Endothelial cell of umbilical vein (primary cell): ENCODE results near the gene FBXO24. TPM values are rescaled to one million over a fixed set of nuclear protein-coding genes. Genes with fewer than 3 reads are reported as not detected.
"Not testable (repeated sequence)": the region's sequence is repeated elsewhere in the genome, so short reads cannot be mapped to it uniquely, and the experiment has no call there.

Source experiments
- BruUV-seq: library from RNA; stranded (reverse); fragments of 400-500 nt; replicated peaks from 2 replicates; lab custom pipeline; 2021; lab: Mats Ljungman, UMichigan
- CTCF ChIA-PET: fragments of 300-600, 350-600 bp; sonication (Branson Sonifier 250); formaldehyde crosslinking; loops from one replicate; lab custom pipeline; 2021; ENCODE audit warnings: antibody characterized with exemption, inconsistent platforms; lab: Charles Lee
- POLR2A ChIA-PET: fragments of 300-600, 350-600 bp; sonication (Branson Sonifier 250); formaldehyde crosslinking; loops from one replicate; lab custom pipeline; 2021; ENCODE audit warnings: antibody characterized with exemption, inconsistent platforms; lab: Charles Lee
- DNase-seq: peaks from one replicate; pipeline ENCODE4 v3.0.0-alpha.2; 2011; ENCODE audit warnings: low read depth, low spot score
- FAIRE-seq: peaks from 2 replicates; lab custom pipeline; 2011; peaks lifted over from hg19 to GRCh38; lab: Jason Lieb, UNC
- H2AFZ ChIP-seq: 2 replicates; pipeline ENCODE4 v1.6.0; 2012; ENCODE audit warnings: low read depth, low read length, control low read depth, inconsistent platforms
- H3K27ac ChIP-seq: 2 replicates; pipeline ENCODE4 v1.5.1; 2011; ENCODE audit warnings: low read depth, mild to moderate bottlenecking, control low read depth, low read length, moderate library complexity; ENCODE audit not compliant: insufficient read depth
- H3K27me3 ChIP-seq, 2 experiments: 2 replicates each; pipeline versions ENCODE4 v1.6.0 to v1.6.1; 2011; ENCODE audit warnings: low read length in 2 of 2, mixed read lengths in 1 of 2; ENCODE audit not compliant: control insufficient read depth in 2 of 2, insufficient read depth in 2 of 2
- H3K36me3 ChIP-seq, 2 experiments: 2 replicates in 1 of 2; 3 replicates in 1 of 2; pipeline ENCODE4 v1.5.1; 2011; ENCODE audit warnings: low read length in 2 of 2, mild to moderate bottlenecking in 1 of 2, moderate library complexity in 1 of 2; ENCODE audit not compliant: control insufficient read depth in 2 of 2, insufficient read depth in 2 of 2; ENCODE audit errors: extremely low read depth in 1 of 2
- H3K4me1 ChIP-seq: 3 replicates; pipeline ENCODE4 v1.5.1; 2011; ENCODE audit warnings: mild to moderate bottlenecking, low read length; ENCODE audit not compliant: control insufficient read depth, insufficient read depth; ENCODE audit errors: extremely low read depth
- H3K4me2 ChIP-seq: 2 replicates; pipeline ENCODE4 v1.6.1; 2011; ENCODE audit warnings: low read length, control low read depth, mixed read lengths; ENCODE audit not compliant: insufficient read depth
- H3K4me3 ChIP-seq, 3 experiments: fragments of 200-600 bp in 1 of 3; sonication (generic), shearing (Covaris generic) in 1 of 3; replicated peaks in 1 of 3; 2 replicates each; pipeline ENCODE4 v1.5.1; 2011 to 2016; ENCODE audit warnings: control low read depth in 3 of 3, low read length in 3 of 3, mild to moderate bottlenecking in 2 of 3, inconsistent platforms in 1 of 3, low read depth in 1 of 3, moderate library complexity in 1 of 3; ENCODE audit not compliant: insufficient read depth in 1 of 3
- H3K79me2 ChIP-seq: 2 replicates; pipeline ENCODE4 v1.6.0; 2012; ENCODE audit warnings: low read length, inconsistent platforms; ENCODE audit not compliant: control insufficient read depth, insufficient read depth
- H3K9ac ChIP-seq: replicated peaks from 2 replicates; pipeline ENCODE3; 2011; ENCODE audit warnings: low read length, control low read depth; ENCODE audit not compliant: insufficient read depth; ENCODE audit errors: extremely low read depth
- H3K9me1 ChIP-seq: replicated peaks from 3 replicates; pipeline ENCODE4 v1.6.0; 2011; ENCODE audit warnings: mild to moderate bottlenecking, low read length; ENCODE audit not compliant: control insufficient read depth, insufficient read depth; ENCODE audit errors: extremely low read depth
- H3K9me3 ChIP-seq: replicated peaks from 2 replicates; pipeline ENCODE4 v1.5.1; 2012; ENCODE audit warnings: low read length, inconsistent platforms; ENCODE audit not compliant: control insufficient read depth, insufficient read depth
- H4K20me1 ChIP-seq: replicated peaks from 2 replicates; pipeline ENCODE3; 2011; ENCODE audit warnings: mild to moderate bottlenecking, low read length; ENCODE audit not compliant: control insufficient read depth, insufficient read depth; ENCODE audit errors: extremely low read depth
- CTCF ChIP-seq, 2 donors: IDR thresholded peaks; 1 replicate in 1 of 2; 2 replicates in 1 of 2; pipeline ENCODE4 v1.5.1; 2011; ENCODE audit warnings: low read length in 2 of 2, mild to moderate bottlenecking in 2 of 2, moderate library complexity in 2 of 2, control low read depth in 1 of 2, inconsistent platforms in 1 of 2, low read depth in 1 of 2; ENCODE audit not compliant: insufficient read depth in 1 of 2; ENCODE audit errors: extremely low read depth in 1 of 2
- POLR2AphosphoS5 ChIP-seq: IDR thresholded peaks from 2 replicates; pipeline ENCODE4 v1.6.1; 2012; ENCODE audit warnings: low read depth, mild to moderate bottlenecking, control low read depth, low read length, moderate library complexity; ENCODE audit not compliant: insufficient read depth
- dilution Hi-C: fragments of 300-500 bp; cut with MboI; formaldehyde crosslinking; loops from one replicate; pipeline ENCODE4 v1.15.0; 2019; ENCODE audit warnings: low sequenced_read_pairs; ENCODE audit not compliant: extremely low pct_ligation_motif_present
- intact Hi-C: fragments of 100-400 bp; cut with micrococcal nuclease; formaldehyde crosslinking; loops from one replicate; pipeline ENCODE4 v1.10.0; 2022
- polyA plus RNA-seq, 4 experiments: library from polyadenylated mRNA; depleted of rRNA in 3 of 4; stranded (reverse) in 3 of 4; unstranded in 1 of 4; fragments of >200 nt; gene quantifications; 2 replicates each; pipeline versions ENCODE4 v1.2.1 to v1.2.3, GENCODE V29; 2011 to 2012; ENCODE audit warnings: missing spikeins in 1 of 4
- total RNA-seq: library from RNA; stranded (reverse); gene quantifications from 2 replicates; pipeline ENCODE4 v1.2.3, GENCODE V29; 2021

The FBXO24 gene
- total and polyA plus RNA-seq, 2 donors (not counting 3 experiments of a cell fraction or from before 2014, with no cell fraction given) = 0.37 to 0.38 TPM

GRCh38 chr7:100563809-100564400 is 22.2 kb upstream of the FBXO24 start:
- peak; percentile 90 to 94 for TF ChIP-seq CTCF (IDR thresholded peaks at IDR 0.05; ENCODE audit: extremely low read depth in 1 of 2, insufficient read depth in 1 of 2, low read depth in 1 of 2, low read length in 2 of 2)
- no peak for TF ChIP-seq POLR2AphosphoS5
- no peak overlapping the region for H3K9ac ChIP-seq
- POLR2A ChIA-PET = no interaction called here
- H3K9me1 ChIP-seq = no peaks in the 10 kb centered on the region
- no peak overlapping the region for H2AFZ ChIP-seq
- FAIRE-seq (peak; percentile 83), DNase-seq (peak; percentile 53)
- no peaks in the 10 kb centered on the region for H3K9me3 ChIP-seq
- no TSS peak for BruUV-seq
- peaks cover 0 to 24% of the 10 kb centered on the region in 2 experiments for H3K36me3 ChIP-seq
- no peaks in the 10 kb centered on the region for H3K27me3 ChIP-seq
- H3K4me3 ChIP-seq = no peak overlapping the region
- no peak overlapping the region for H3K27ac ChIP-seq
- H3K4me2 ChIP-seq = no peak overlapping the region
- H3K4me1 ChIP-seq = peaks cover 2% of the 10 kb centered on the region
- dilution Hi-C loops (no loop called here), intact Hi-C loops (loop anchor here (1.0 kb wide), 2 partner anchors 24 to 127 kb away; no protein-coding TSS in a partner anchor)
- no peaks in the 10 kb centered on the region for H3K79me2 ChIP-seq
- H4K20me1 ChIP-seq = no peaks in the 10 kb centered on the region
- CTCF ChIA-PET = interaction anchor here (0.7 to 3.2 kb wide), 22 partner anchors 8 to 289 kb away, joined by 3 to 34 read pairs (median 4); partner anchors contain the start of genes AGFG2, FBXO24 and SLC12A9

GRCh38 chr7:100564405-100564804 is 21.7 kb upstream of the FBXO24 start:
- H3K4me1 ChIP-seq, dilution Hi-C loops, DNase-seq, H3K4me3 ChIP-seq, BruUV-seq, POLR2A ChIA-PET, H3K27me3 ChIP-seq, H3K9me3 ChIP-seq, H3K9me1 ChIP-seq, H4K20me1 ChIP-seq, H3K79me2 ChIP-seq, H2AFZ ChIP-seq, H3K27ac ChIP-seq, H3K9ac ChIP-seq, FAIRE-seq, H3K4me2 ChIP-seq: not testable (repeated sequence)
- H3K36me3 ChIP-seq = peaks cover 0 to 24% of the 10 kb centered on the region in 2 experiments
- intact Hi-C loops = loop anchor here (1.0 kb wide), 2 partner anchors 24 to 127 kb away; no protein-coding TSS in a partner anchor
- CTCF ChIA-PET = interaction anchor here (0.7 to 3.2 kb wide), 21 partner anchors 9 to 288 kb away, joined by 3 to 34 read pairs (median 4); partner anchors contain the start of genes AGFG2, FBXO24 and SLC12A9
